ENCODE data around the gene CNTNAP5. TPM values are rescaled to one million over a fixed set of nuclear protein-coding genes. Genes with fewer than 3 reads are reported as not detected.

The CNTNAP5 gene
- total RNA-seq, 1 experiment from 2014 or later = not detected

GRCh38 chr2:124159166-124159565 lies 134.1 kb downstream of the CNTNAP5 start:
- CTCF ChIA-PET = no interaction called here
- no peaks in the 10 kb centered on the region for H3K36me3 ChIP-seq (ENCODE audit: control insufficient read depth, insufficient read depth, low read length)

GRCh38 chr2:124161542-124161941 lies 136.5 kb downstream of the CNTNAP5 start:
- intact Hi-C loops (cut with micrococcal nuclease; ENCODE audit: unreplicated experiment) (no loop called here), in situ Hi-C loops (cut with HindIII; ENCODE audit: low pct_unique_long_range_greater_than_20kb, low sequenced_read_pairs) (no loop called here)
- ATAC-seq (no peak), DNase-seq (ENCODE audit: low read depth, low spot score) (no peak)
- Histone ChIP-seq H3K36me3 (ENCODE audit: control insufficient read depth, insufficient read depth, low read length) (no peaks in the 10 kb centered on the region), H3K4me3 (ENCODE audit: low read depth in 2 of 2, low read length in 2 of 2) (no peak overlapping the region), H3K9me3 (ENCODE audit: control insufficient read depth, insufficient read depth, low read depth, low read length) (no peaks in the 10 kb centered on the region), H3K4me1 (ENCODE audit: control insufficient read depth, insufficient read depth, low read length) (no peaks in the 10 kb centered on the region), H3K27ac (ENCODE audit: low read length) (no peak overlapping the region), H3K27me3 (ENCODE audit: control insufficient read depth, insufficient read depth, low read length) (no peaks in the 10 kb centered on the region)
- CTCF ChIA-PET = no interaction called here
- no TSS peak for BruUV-seq (replicated peaks)
- TF ChIP-seq CTCF (IDR thresholded peaks at IDR 0.05) (no peak), TCF7L2 (IDR thresholded peaks at IDR 0.05; ENCODE audit: low read depth, low read length) (no peak), POLR2AphosphoS5 (IDR thresholded peaks at IDR 0.05; ENCODE audit: low read depth, low read length) (no peak), REST (IDR thresholded peaks at IDR 0.05; ENCODE audit: insufficient read depth in 1 of 2, low read depth in 2 of 2, low read length in 1 of 2) (no peak), SIN3A (IDR thresholded peaks at IDR 0.05; ENCODE audit: borderline replicate concordance, insufficient read depth, low read depth, low read length) (no peak)
- POLR2A ChIA-PET = no interaction called here

More at GRCh38 chr2:124159166-124159565, 134.1 kb downstream of the CNTNAP5 start:
- in situ Hi-C loops (cut with HindIII; ENCODE audit: low pct_unique_long_range_greater_than_20kb, low sequenced_read_pairs) (no loop called here), intact Hi-C loops (cut with micrococcal nuclease; ENCODE audit: unreplicated experiment) (no loop called here)
- TF ChIP-seq TCF7L2 (IDR thresholded peaks at IDR 0.05; ENCODE audit: low read depth, low read length) (no peak), SIN3A (IDR thresholded peaks at IDR 0.05; ENCODE audit: borderline replicate concordance, insufficient read depth, low read depth, low read length) (no peak), POLR2AphosphoS5 (IDR thresholded peaks at IDR 0.05; ENCODE audit: low read depth, low read length) (no peak), CTCF (IDR thresholded peaks at IDR 0.05) (no peak), REST (IDR thresholded peaks at IDR 0.05; ENCODE audit: insufficient read depth in 1 of 2, low read depth in 2 of 2, low read length in 1 of 2) (no peak)
- Histone ChIP-seq H3K4me3 (ENCODE audit: low read depth in 2 of 2, low read length in 2 of 2) (no peak overlapping the region), H3K9me3 (ENCODE audit: control insufficient read depth, insufficient read depth, low read depth, low read length) (no peaks in the 10 kb centered on the region), H3K27me3 (ENCODE audit: control insufficient read depth, insufficient read depth, low read length) (no peaks in the 10 kb centered on the region), H3K27ac (ENCODE audit: low read length) (no peak overlapping the region), H3K4me1 (ENCODE audit: control insufficient read depth, insufficient read depth, low read length) (no peaks in the 10 kb centered on the region)
- no peak for DNase-seq (ENCODE audit: low read depth, low spot score)
- BruUV-seq (replicated peaks) = no TSS peak
- POLR2A ChIA-PET = no interaction called here
- ATAC-seq = no peak
